Kidney (tissue), 14 donors: Measurements from ENCODE around the gene PCLO. TPM values are rescaled to one million over a fixed set of nuclear protein-coding genes. Genes with fewer than 3 reads are reported as not detected.

ENCODE experiments used
- DNase-seq, 5 donors: peaks; one replicate each; pipeline ENCODE4 v3.0.0-alpha.2; 2013 to 2020
- FAIRE-seq: peaks from 2 replicates; lab custom pipeline; 2012; peaks lifted over from hg19 to GRCh38; lab: Jason Lieb, UNC
- H3K27ac ChIP-seq, 2 donors: one replicate each; pipeline ENCODE4 v1.7.0; 2013; ENCODE audit warnings: low read depth in 2 of 2, low read length in 2 of 2, inconsistent platforms in 1 of 2
- H3K27me3 ChIP-seq: one replicate; pipeline ENCODE4 v1.7.1; 2013; ENCODE audit warnings: low read length, inconsistent platforms; ENCODE audit not compliant: control insufficient read depth, insufficient read depth
- H3K36me3 ChIP-seq, 3 donors: one replicate each; pipeline versions ENCODE4 v1.7.0 to v1.7.1; 2013; ENCODE audit warnings: low read length in 3 of 3, control low read depth in 1 of 3, inconsistent platforms in 1 of 3; ENCODE audit not compliant: insufficient read depth in 3 of 3, control insufficient read depth in 2 of 3
- H3K4me1 ChIP-seq, 3 donors: one replicate each; pipeline versions ENCODE4 v1.7.0 to v1.7.1; 2013; ENCODE audit warnings: low read length in 3 of 3, inconsistent platforms in 1 of 3, low read depth in 1 of 3; ENCODE audit not compliant: control insufficient read depth in 2 of 3, insufficient read depth in 2 of 3
- H3K4me3 ChIP-seq, 3 donors: one replicate each; pipeline versions ENCODE4 v1.7.0 to v1.8.1; 2013; ENCODE audit warnings: low read length in 3 of 3, control low read depth in 1 of 3, inconsistent platforms in 1 of 3
- H3K9ac ChIP-seq, 3 donors: one replicate each; pipeline versions ENCODE4 v1.7.0 to v1.7.1; 2013; ENCODE audit warnings: low read length in 3 of 3, control low read depth in 1 of 3, inconsistent platforms in 1 of 3
- H3K9me3 ChIP-seq, 3 donors: one replicate each; pipeline versions ENCODE4 v1.7.0 to v1.7.1; 2013; ENCODE audit warnings: low read length in 3 of 3, control low read depth in 1 of 3, inconsistent platforms in 1 of 3; ENCODE audit not compliant: control insufficient read depth in 2 of 3, insufficient read depth in 1 of 3
- CTCF ChIP-seq: IDR thresholded peaks from 3 replicates; pipeline ENCODE4 v1.5.1; 2012; ENCODE audit warnings: mild to moderate bottlenecking, moderate library complexity, borderline replicate concordance; ENCODE audit not compliant: insufficient read depth; ENCODE audit errors: extremely low read depth
- intact Hi-C: fragments of 100-400 bp; cut with DNase I; formaldehyde crosslinking; loops from one replicate; pipeline ENCODE4 v1.11.1; 2022
- polyA plus RNA-seq: library from polyadenylated mRNA; stranded (reverse); fragments of 350-450 nt; fragmentation: Illumina TruSeq; extraction: RNeasy Lipid Tissue Mini Kit (QIAGEN cat#74804); gene quantifications from one replicate; pipeline ENCODE4 v1.2.3, GENCODE V29; 2014; ENCODE audit warnings: low read depth, low replicate concordance; ENCODE audit not compliant: insufficient read depth
- total RNA-seq: library from RNA; stranded (reverse); fragmentation: NEBNext Ultra II Directional; extraction: Animal tissue kit (Norgen Biotek cat#: 25700); gene quantifications from one replicate; pipeline ENCODE4 v1.2.1, GENCODE V29; 2021
- donor health status: control.
- donor health status: control.
- donor health status: control.
- donor health status: control.
- donor health status: control.
- donor health status: DM: yes; HTN: yes; CAD: no.
- donor health status: Normal renal cell carcinoma (clear cell type).

The PCLO gene
- total and polyA plus RNA-seq, 2 donors from 2014 or later: 4.0 to 12.0 TPM

GRCh38 chr7:82803411-82803810, 359.3 kb downstream of the PCLO start:
- FAIRE-seq (no peak), DNase-seq (no peak)
- Histone ChIP-seq H3K9me3 (no peaks in the 10 kb centered on the region), H3K36me3 (no peaks in the 10 kb centered on the region), H3K9ac (no peak overlapping the region), H3K27ac (no peak overlapping the region), H3K4me1 (no peaks in the 10 kb centered on the region), H3K27me3 (no peaks in the 10 kb centered on the region), H3K4me3 (no peak overlapping the region)
- intact Hi-C loops: no loop called here
- TF ChIP-seq CTCF: no peak

- intact Hi-C loops: no loop called here
- Histone ChIP-seq H3K27me3 (no peaks in the 10 kb centered on the region), H3K4me1 (no peaks in the 10 kb centered on the region), H3K9me3 (no peaks in the 10 kb centered on the region), H3K27ac (no peak overlapping the region), H3K9ac (no peak overlapping the region), H3K4me3 (no peak overlapping the region), H3K36me3 (no peaks in the 10 kb centered on the region)
- no peak for TF ChIP-seq CTCF
- FAIRE-seq (no peak), DNase-seq (no peak)
These were observed 372.6 kb downstream of the PCLO start for GRCh38 chr7:82789883-82790609.

GRCh38 chr7:82778021-82778420, 384.7 kb downstream of the PCLO start:
- H3K4me1 ChIP-seq: no peaks in the 10 kb centered on the region
- no peak for FAIRE-seq
- TF ChIP-seq CTCF: no peak

More at GRCh38 chr7:82778021-82778420, 384.7 kb downstream of the PCLO start:
- Histone ChIP-seq H3K36me3 (no peaks in the 10 kb centered on the region), H3K9ac (no peak overlapping the region), H3K27ac (no peak overlapping the region), H3K27me3 (no peaks in the 10 kb centered on the region), H3K4me3 (no peak overlapping the region), H3K9me3 (no peaks in the 10 kb centered on the region)
- intact Hi-C loops: no loop called here
- DNase-seq: no peak
